Measurements from ENCODE around the gene FAM3C.

GRCh38 chr7:121395494-121395960 lies 581 bp downstream of the FAM3C start:
- no peak for TF ChIP-seq CTCF (IDR thresholded peaks at IDR 0.05; ENCODE audit: low read depth, low read length, missing input control)
- TF ChIP-seq FOXA1 (IDR thresholded peaks at IDR 0.05), result no peak
- TF ChIP-seq ZBTB33 (IDR thresholded peaks at IDR 0.05), result no peak
- no peak for TF ChIP-seq RAD21 (IDR thresholded peaks at IDR 0.05)
- no peak for TF ChIP-seq JUND (IDR thresholded peaks at IDR 0.05)
- no peak for TF ChIP-seq ATF3 (IDR thresholded peaks at IDR 0.05)
- TF ChIP-seq RXRA (IDR thresholded peaks at IDR 0.05), result no peak
- TF ChIP-seq GABPA (IDR thresholded peaks at IDR 0.05 in 1 of 2, conservative IDR thresholded peaks at IDR 0.05 in 1 of 2), result no peak
- TF ChIP-seq MAX (IDR thresholded peaks at IDR 0.05), result no peak
- no peak for TF ChIP-seq TAF1 (conservative IDR thresholded peaks at IDR 0.05)
- no peak for TF ChIP-seq YY1 (IDR thresholded peaks at IDR 0.05)
- TF ChIP-seq REST (IDR thresholded peaks at IDR 0.05), result no peak
